DLD1 (cell line): ENCODE results near the gene SMIM28.

Source experiments
- in situ Hi-C: cut with HindIII; loops from 2 replicates; pipeline ENCODE4 v1.10.0; 2017; ENCODE audit warnings: low sequenced_read_pairs

SMIM28 gene

GRCh38 chr6:138427701-138428100, 50.0 kb downstream of the SMIM28 start:
- in situ Hi-C loops: no loop called here

- in situ Hi-C loops: no loop called here
Observed at GRCh38 chr6:138428944-138429598, 51.4 kb downstream of the SMIM28 start.

DNA sequence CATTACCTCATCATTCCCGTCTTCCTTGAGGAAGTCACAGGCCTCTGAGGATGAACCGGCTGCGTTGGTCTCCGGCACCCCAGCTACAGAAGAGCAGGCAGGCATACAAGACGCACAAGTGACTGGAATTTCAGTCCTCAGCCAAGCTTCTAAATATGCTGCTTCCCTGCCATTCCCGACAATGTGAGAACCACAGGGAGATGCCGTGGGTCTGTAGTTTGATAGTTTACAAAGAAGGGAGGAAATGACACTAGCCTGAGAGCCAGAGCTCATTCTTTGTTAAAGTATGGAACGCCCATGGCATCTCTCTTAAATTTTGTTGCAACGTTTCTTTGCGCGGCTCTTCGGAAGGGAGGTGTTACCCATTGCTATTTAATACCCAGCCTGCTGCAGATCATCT, 52.1 kb downstream of the SMIM28 start:
- in situ Hi-C loops: no loop called here

GRCh38 chr6:138430361-138431145, 52.8 kb downstream of the SMIM28 start:
- in situ Hi-C loops: no loop called here

DNA sequence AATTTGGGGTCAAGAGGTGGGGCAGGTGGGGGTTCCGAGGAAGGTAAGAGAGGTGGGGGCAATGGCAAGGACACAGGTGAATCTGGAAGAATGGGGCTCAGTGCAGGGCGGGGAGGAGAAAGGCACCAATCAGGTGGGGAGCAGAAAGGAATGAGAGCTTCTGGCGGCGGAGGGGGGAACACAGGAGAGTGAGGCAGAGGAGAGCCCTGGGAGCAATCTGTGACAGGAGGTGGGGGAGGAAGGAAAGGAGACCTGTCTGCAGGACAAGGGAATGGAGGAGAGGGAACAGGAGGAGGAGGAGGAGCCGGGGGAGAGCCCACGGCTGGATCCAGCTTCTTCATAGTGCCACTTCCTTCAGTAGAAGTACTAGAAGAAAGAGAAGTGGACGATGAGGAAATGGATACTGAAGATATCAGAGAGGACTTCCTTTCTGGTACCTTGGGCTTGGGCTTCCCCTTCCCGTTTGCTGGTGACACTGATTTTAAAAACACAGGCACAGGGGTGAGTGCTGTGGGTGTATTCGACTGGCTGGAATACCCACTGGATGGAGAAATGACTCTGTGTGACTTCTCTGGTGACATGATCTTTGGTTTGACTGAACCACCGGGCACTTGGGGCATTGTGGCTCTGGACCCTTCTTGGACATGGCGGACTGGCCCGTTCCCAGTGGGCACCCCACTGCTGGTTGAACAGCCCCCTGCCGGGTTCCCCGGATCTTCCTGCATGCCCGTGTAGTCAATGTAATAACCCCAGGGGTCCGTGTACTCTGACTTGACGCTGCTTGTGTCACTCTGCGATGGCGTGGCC, 53.8 kb downstream of the SMIM28 start:
- in situ Hi-C loops: no loop called here

DNA sequence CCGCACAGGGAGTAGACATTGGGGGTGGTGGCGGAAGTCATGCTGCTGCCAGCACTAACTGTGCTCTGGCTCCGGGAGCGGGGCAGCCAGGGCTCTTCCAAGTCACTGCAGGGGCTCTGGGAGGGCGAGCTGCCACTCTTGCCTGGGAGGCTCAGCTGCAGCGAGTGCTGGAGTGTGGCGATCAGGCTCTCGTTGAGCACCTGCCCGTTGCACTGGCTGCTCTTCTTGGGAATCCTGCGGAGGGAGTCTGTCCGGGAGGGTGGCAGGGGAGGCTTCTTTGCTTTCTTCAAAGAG, 54.3 kb downstream of the SMIM28 start:
- in situ Hi-C loops: no loop called here
